UCSD-AML1 (cell line): ENCODE measurements around the gene SLC15A2.
"Not testable (repeated sequence)": the region's sequence is repeated elsewhere in the genome, so short reads cannot be mapped to it uniquely, and the experiment has no call there.

ENCODE experiments used
- DNase-seq: peaks from one replicate; lab custom pipeline; 2025; ENCODE audit not compliant: unreplicated experiment; lab: John Stamatoyannopoulos, UW

Gene SLC15A2

GRCh38 chr3:121924734-121925133, 30.5 kb downstream of the SLC15A2 start:
- DNase-seq = no peak

GRCh38 chr3:121926380-121926779, 32.2 kb downstream of the SLC15A2 start:
- DNase-seq = no peak

- DNase-seq = not testable (repeated sequence)
Observed at GRCh38 chr3:121938141-121938855, 44.1 kb downstream of the SLC15A2 start.

- no peak for DNase-seq
Observed at GRCh38 chr3:121941592-121941991, 47.4 kb downstream of the SLC15A2 start.

GRCh38 chr3:121942116-121942786, 48.0 kb downstream of the SLC15A2 start:
- DNase-seq = no peak

- no peak for DNase-seq
Observed at GRCh38 chr3:121943431-121943830, 49.2 kb downstream of the SLC15A2 start.

- no peak for DNase-seq
Observed at GRCh38 chr3:121948641-121949040, 54.4 kb downstream of the SLC15A2 start.

GRCh38 chr3:121951291-121951919, 57.2 kb downstream of the SLC15A2 start:
- DNase-seq = no peak

- DNase-seq = no peak
Observed at GRCh38 chr3:121956363-121956762, 62.2 kb downstream of the SLC15A2 start.

- peak; percentile 34 for DNase-seq
Observed at GRCh38 chr3:121957674-121958415, 63.6 kb downstream of the SLC15A2 start.

- DNase-seq = no peak
Observed at GRCh38 chr3:121958801-121959200, 64.6 kb downstream of the SLC15A2 start.

GRCh38 chr3:121961283-121961682, 67.1 kb downstream of the SLC15A2 start:
- DNase-seq = no peak

GRCh38 chr3:121962443-121962842, 68.2 kb downstream of the SLC15A2 start:
- no peak for DNase-seq

- DNase-seq = no peak
Observed at GRCh38 chr3:121963608-121964007, 69.4 kb downstream of the SLC15A2 start.

- DNase-seq = no peak
Observed at GRCh38 chr3:121969631-121970030, 75.4 kb downstream of the SLC15A2 start.

GRCh38 chr3:121970047-121970446, 75.8 kb downstream of the SLC15A2 start:
- no peak for DNase-seq

- DNase-seq = no peak
Observed at GRCh38 chr3:121974601-121975111, 80.5 kb downstream of the SLC15A2 start.

- peak; percentile 15 for DNase-seq
Observed at GRCh38 chr3:121975702-121976302, 81.6 kb downstream of the SLC15A2 start.

- DNase-seq = no peak
Observed at GRCh38 chr3:121976727-121977126, 82.5 kb downstream of the SLC15A2 start.

- no peak for DNase-seq
Observed at GRCh38 chr3:121979246-121979645, 85.0 kb downstream of the SLC15A2 start.
